K562 (cell line): ENCODE data around the gene TSPAN13. TPM values are rescaled to one million over a fixed set of nuclear protein-coding genes. Genes with fewer than 3 reads are reported as not detected.

Source experiments
- BRD9 ChIP-seq: fragments of 450-650 bp; IDR thresholded peaks from 2 replicates; pipeline ENCODE4 v1.6.1; 2018; ENCODE audit warnings: low read depth; ENCODE audit not compliant: partially characterized antibody
- CBFA2T2 ChIP-seq: fragments of 450-650 bp; conservative IDR thresholded peaks from 2 replicates; pipeline ENCODE4 v1.6.1; 2017; ENCODE audit warnings: mild to moderate bottlenecking
- CBX5 ChIP-seq: IDR thresholded peaks from 2 replicates; pipeline ENCODE4 v1.6.1; 2014; ENCODE audit warnings: low read depth, borderline replicate concordance
- CCNT2 ChIP-seq: IDR thresholded peaks from 2 replicates; pipeline ENCODE4 v1.6.1; 2011; ENCODE audit warnings: borderline replicate concordance, low read depth, mild to moderate bottlenecking, moderate library complexity, mixed read lengths, low read length; ENCODE audit not compliant: insufficient read length; ENCODE audit errors: extremely low read depth
- E2F4 ChIP-seq: sonication (generic); formaldehyde crosslinking; IDR thresholded peaks from 2 replicates; pipeline ENCODE4 v1.8.0; 2022; ENCODE audit warnings: mild to moderate bottlenecking, low read depth, missing genetic modification reagents
- E2F5 ChIP-seq: sonication (generic); formaldehyde crosslinking; IDR thresholded peaks from 2 replicates; pipeline ENCODE4 v1.8.0; 2022; ENCODE audit warnings: mild to moderate bottlenecking, missing genetic modification reagents
- KLF10 ChIP-seq: fragments of 250-450 bp; sonication (Bioruptor Pico); IDR thresholded peaks from 2 replicates; pipeline ENCODE4 v1.6.1; 2021; ENCODE audit warnings: matching md5 sums
- NCOA6 ChIP-seq: fragments of 450-650 bp; IDR thresholded peaks from 2 replicates; pipeline ENCODE4 v1.6.1; 2017; ENCODE audit warnings: mild to moderate bottlenecking
- NELFE ChIP-seq: IDR thresholded peaks from 2 replicates; pipeline ENCODE4 v1.6.1; 2011; ENCODE audit warnings: mild to moderate bottlenecking; ENCODE audit not compliant: insufficient read depth, insufficient read length
- NFIX ChIP-seq: fragments of 250-450 bp; sonication (Bioruptor Pico); IDR thresholded peaks from 2 replicates; pipeline ENCODE4 v1.4.0; 2020; ENCODE audit warnings: low read depth, mild to moderate bottlenecking, moderate library complexity
- OTX1 ChIP-seq: fragments of 450-650 bp; formaldehyde crosslinking; IDR thresholded peaks from 2 replicates; pipeline ENCODE4 v1.4.0; 2022; ENCODE audit warnings: mild to moderate bottlenecking
- PCBP1 ChIP-seq: fragments of 200-400 bp; formaldehyde crosslinking; IDR thresholded peaks from 2 replicates; pipeline ENCODE4 v1.6.1; 2018; ENCODE audit warnings: mild to moderate bottlenecking, low read depth, low read length; ENCODE audit not compliant: poor library complexity, severe bottlenecking
- PTRF ChIP-seq: fragments of 450-650 bp; IDR thresholded peaks from 2 replicates; pipeline ENCODE4 v1.6.1; 2016; ENCODE audit warnings: mild to moderate bottlenecking, missing genetic modification characterization, missing compliant biosample characterization
- STAT6 ChIP-seq: sonication (generic); formaldehyde crosslinking; IDR thresholded peaks from 2 replicates; pipeline ENCODE4 v1.8.1; 2023; ENCODE audit warnings: mild to moderate bottlenecking, missing genetic modification reagents
- U2AF1 ChIP-seq: fragments of 200-400 bp; formaldehyde crosslinking; optimal IDR thresholded peaks from 2 replicates; pipeline ENCODE3; 2017; ENCODE audit warnings: mild to moderate bottlenecking, low read depth, low read length, moderate library complexity
- ZBTB1 ChIP-seq: sonication (generic); formaldehyde crosslinking; IDR thresholded peaks from 2 replicates; pipeline ENCODE4 v1.8.1; 2023; ENCODE audit warnings: missing genetic modification reagents, low read depth, mild to moderate bottlenecking, borderline replicate concordance
- ZNF23 ChIP-seq: fragments of 250-450 bp; sonication (Bioruptor Pico); IDR thresholded peaks from 2 replicates; pipeline ENCODE4 v1.4.0; 2020; ENCODE audit warnings: mild to moderate bottlenecking
- ZNF280A ChIP-seq: fragments of 450-650 bp; IDR thresholded peaks from 2 replicates; pipeline ENCODE4 v1.6.1; 2018; ENCODE audit warnings: mild to moderate bottlenecking, low read depth; ENCODE audit not compliant: partially characterized antibody
- ZNF431 ChIP-seq: sonication (generic); formaldehyde crosslinking; IDR thresholded peaks from 2 replicates; pipeline ENCODE4 v1.8.0; 2022; ENCODE audit warnings: mild to moderate bottlenecking, missing genetic modification reagents
- polyA plus RNA-seq, 8 experiments: library from polyadenylated mRNA; depleted of rRNA in 4 of 8; stranded (reverse) in 5 of 8; unstranded in 3 of 8; fragments of >200 nt; fragmentation: Nextera tagmentation in 2 of 8; fragmentation: Illumina TruSeq in 1 of 8; extraction: Ambion mirVana in 2 of 8; extraction: Trizol in 1 of 8; gene quantifications; 2 replicates each; pipeline versions ENCODE4 v1.2.1 to v1.2.3, GENCODE V29; 2011 to 2014; ENCODE audit warnings: inconsistent platforms in 1 of 8, missing spikeins in 1 of 8
- total RNA-seq, 7 experiments: library from RNA; depleted of rRNA in 6 of 7; stranded (reverse); fragments of >200 nt in 6 of 7; fragmentation: Illumina TruSeq in 2 of 7; extraction: Trizol in 2 of 7; gene quantifications; 2 replicates each; pipeline versions ENCODE4 v1.2.1 to v1.2.3, GENCODE V29; 2011 to 2021; ENCODE audit warnings: low replicate concordance in 1 of 7

TSPAN13 gene
- total and polyA plus RNA-seq, 9 of the 15 experiments (the other 6 are each of a cell fraction or from before 2014, with no cell fraction given), result 7.8 to 46.3 (median 20.0) TPM

GRCh38 chr7:16753932-16754855, 639 bp downstream of the TSPAN13 start (continued):
- no peak for TF ChIP-seq STAT6 (CRISPR knock-in tag)
- no peak for TF ChIP-seq U2AF1
- TF ChIP-seq E2F4 (CRISPR knock-in tag), result no peak
- TF ChIP-seq KLF10 (CRISPR knock-in tag), result no peak
- TF ChIP-seq BRD9, result peak; percentile 20
- no peak for TF ChIP-seq ZNF431 (CRISPR knock-in tag)
- TF ChIP-seq NELFE, result no peak
- no peak for TF ChIP-seq CBX5
- TF ChIP-seq ZBTB1 (CRISPR knock-in tag), result no peak
- no peak for TF ChIP-seq NFIX (CRISPR knock-in tag)
- no peak for TF ChIP-seq NCOA6
- TF ChIP-seq PTRF (tag), result no peak
- TF ChIP-seq E2F5, result no peak
- no peak for TF ChIP-seq PCBP1
- TF ChIP-seq ZNF23 (CRISPR knock-in tag), result no peak
- TF ChIP-seq ZNF280A, result no peak
- no peak for TF ChIP-seq OTX1 (CRISPR knock-in tag)
- TF ChIP-seq CCNT2, result no peak
- TF ChIP-seq CBFA2T2, result no peak
